GM21786 (cell line): Measurements from ENCODE around the gene RAD51C.
A peak's percentile ranks its signal among the peaks of the same experiment; 100 is the strongest.
"Not testable (repeated sequence)": the region's sequence is repeated elsewhere in the genome, so short reads cannot be mapped to it uniquely, and the experiment has no call there.

ENCODE experiments used
- ATAC-seq: cut with Tn5 transposase; IDR thresholded peaks from one replicate; pipeline ENCODE4 v1.9.1; 2021; ENCODE audit not compliant: unreplicated experiment

The RAD51C gene

DNA sequence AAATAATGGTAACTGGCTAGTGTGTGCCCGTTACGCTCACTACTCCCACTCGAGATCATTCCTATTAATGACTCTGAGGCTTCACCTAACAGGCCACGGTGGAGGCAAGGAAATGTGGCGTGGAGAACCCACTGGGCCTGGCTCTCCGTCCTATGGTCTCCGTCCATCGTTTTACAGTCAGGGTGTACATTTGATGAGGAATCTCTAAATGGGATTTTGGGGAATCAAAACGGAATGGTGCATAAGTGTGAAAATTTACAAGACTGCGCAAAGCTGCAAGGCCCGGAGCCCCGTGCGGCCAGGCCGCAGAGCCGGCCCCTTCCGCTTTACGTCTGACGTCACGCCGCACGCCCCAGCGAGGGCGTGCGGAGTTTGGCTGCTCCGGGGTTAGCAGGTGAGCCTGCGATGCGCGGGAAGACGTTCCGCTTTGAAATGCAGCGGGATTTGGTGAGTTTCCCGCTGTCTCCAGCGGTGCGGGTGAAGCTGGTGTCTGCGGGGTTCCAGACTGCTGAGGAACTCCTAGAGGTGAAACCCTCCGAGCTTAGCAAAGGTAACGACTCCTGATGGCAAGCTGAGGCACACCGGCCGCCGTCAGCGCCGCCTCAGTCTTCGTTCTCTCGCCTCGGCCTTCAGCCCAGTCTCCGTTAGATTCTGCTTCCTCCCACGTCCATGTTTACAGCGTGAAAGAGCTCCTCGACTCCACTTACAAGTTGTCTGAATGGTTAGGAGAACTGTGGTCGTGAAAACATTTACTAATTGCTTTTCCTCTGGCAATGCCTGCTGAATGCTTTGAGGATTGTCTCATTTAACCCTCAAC is at the start of gene RAD51C:
TSS of gene RAD51C (plus strand) at position 364 of the 817 bp plus-strand sequence. CDS start at position 406, 42 bp downstream.
- peak; percentile 96 for ATAC-seq

DNA sequence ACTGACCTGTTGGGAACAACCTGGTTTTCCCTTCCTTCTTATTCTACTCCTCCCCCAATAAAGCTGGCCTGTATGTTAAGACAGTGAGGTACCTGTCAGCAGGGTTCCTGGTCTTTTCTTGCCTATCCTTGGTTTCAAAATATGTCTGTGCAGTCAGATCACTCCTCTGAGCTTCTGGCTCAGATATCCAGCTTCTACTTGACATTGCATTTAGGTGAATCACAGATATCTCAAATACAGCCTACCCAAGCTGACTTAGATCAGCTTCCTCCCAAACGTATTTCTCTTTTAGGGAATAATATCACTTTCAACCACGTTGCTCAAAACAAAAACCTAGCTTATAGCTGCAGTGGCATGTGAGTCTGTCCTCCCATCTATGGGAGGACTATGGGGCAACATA is 49.3 kb upstream of the RAD51C start:
- ATAC-seq: no peak

DNA sequence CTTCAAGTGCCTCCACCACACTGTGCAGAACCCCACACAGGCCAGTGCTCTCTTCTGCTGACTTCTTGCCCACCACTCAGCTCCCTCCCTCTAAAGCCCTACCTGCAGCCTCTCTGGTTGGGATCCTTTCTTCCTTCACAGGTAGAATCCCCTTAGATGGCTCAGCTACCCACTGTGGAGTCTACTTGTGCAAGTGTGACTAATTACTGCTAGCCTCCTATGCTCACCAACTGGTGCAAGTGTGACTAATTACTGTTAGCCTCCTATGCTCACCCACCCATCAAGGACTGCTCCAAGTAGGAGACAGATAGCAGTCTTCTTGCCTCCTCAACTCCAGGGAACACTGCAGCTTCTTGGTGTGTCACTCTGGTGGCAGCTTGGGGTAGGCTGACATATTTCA is 44.2 kb upstream of the RAD51C start:
- ATAC-seq: no peak

DNA sequence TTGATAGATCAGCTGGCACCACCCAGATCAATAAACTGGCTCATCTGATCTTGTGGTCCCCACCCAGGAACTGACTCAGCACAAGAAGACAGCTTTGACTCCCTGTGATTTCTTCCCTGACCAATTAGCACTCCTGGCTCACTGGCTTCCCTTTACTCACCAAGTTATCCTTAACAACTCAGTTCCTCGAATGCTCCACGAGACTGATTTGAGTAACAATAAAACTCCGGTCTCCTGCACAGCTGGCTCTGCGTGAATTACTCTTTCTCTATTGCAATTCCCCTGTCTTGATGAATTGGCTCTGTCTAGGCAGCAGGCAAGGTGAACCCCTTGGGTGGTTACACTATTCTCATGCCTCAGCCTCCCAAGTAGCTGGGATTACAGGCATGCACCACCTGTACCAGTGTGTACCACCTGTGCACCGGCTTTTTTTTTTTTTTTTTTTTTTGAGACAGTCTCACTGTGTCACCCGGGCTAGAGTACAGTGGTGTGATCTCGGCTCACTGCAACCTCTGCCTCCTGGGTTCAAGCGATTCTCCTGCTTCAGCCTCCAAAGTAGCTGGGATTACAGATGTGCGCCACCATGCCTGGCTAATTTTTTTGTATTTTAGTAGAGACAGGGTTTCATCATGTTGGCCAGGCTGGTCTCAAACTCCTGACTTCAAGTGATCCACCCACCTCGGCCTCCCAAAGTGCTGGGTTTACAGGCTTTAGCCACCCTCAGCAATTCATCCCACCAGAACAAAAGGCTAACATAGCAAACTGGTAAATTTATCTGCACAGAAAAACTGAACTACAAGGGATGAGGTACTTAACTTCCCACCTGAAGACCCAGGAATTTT is 34.2 kb upstream of the RAD51C start:
- ATAC-seq: not testable (repeated sequence)

DNA sequence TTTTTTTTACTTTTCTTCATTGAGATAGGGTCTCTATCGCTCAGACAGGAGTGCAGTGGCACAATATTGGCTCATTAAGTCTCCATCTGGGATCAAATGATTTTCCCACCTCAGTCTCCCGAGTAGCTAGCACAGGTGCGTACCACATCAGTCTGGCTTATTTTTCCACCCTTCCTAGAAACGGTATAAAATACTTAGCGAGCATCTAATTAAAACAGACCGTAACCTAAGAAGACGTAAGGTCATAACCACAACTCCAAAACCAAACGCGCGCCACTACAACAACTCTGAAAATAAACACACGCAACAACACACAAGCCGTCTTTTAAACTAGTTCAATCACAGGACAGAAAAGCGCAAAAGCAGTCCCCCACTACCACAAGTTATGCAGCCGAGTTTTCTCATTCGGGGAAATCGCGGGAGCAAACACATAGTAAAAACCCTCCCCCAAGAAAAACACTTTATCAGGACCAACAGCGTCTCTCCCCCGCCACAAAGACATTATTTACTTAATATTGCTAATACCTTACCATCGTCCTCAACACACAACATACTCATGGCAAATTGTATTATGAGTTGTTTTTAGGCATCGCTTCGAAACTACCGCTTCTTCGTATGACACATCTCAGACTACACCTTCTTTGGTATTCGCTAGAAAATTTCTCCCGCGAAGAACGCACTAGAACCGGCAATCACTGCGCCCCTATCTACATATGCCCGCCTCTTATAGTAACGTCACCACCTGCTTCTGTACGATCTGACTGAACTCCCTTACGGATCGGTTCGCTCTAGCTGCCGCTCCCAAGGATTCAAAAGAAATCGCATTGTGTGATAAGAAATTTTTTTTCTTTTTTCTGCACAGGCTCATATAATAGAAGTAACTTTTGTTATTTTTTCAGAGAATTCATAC is 33.3 kb upstream of the RAD51C start:
- ATAC-seq: peak; percentile 58

DNA sequence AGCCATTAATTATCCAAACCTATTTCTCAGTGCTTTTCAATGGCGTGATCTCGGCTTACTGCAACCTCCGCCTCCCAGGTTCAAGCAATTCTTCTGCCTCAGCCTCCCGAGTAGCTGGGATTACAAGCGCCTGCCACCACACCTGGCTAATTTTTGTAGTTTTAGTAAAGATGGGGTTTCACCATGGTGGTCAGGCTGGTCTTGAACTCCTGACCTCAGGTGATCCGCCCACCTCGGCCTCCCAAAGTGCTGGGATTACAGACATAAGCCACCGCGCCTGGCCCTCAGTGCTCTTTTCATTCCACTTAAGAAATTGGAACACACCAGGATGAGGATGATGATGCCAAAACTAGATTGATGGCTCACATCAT is 32.7 kb upstream of the RAD51C start:
- ATAC-seq: not testable (repeated sequence)

DNA sequence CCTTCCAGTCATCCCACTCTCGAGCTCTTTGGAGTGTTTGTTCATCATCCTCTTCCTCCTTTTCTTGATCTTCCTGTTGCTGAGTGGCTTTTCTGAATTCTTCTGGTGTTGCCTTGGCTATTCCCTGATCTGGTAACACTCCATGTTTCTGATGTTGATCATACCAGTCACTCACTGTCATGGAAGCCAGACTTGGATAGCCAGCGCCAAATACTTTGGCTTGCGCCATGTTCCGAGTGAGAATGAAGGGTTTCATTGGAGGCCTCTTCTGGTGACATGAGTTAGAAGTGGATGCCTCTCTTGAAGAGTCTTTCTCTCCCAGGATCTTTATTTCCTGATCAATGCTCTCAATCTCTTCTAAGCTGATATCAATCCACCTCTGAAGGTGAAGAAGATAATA is 31.8 kb upstream of the RAD51C start:
- ATAC-seq: no peak

DNA sequence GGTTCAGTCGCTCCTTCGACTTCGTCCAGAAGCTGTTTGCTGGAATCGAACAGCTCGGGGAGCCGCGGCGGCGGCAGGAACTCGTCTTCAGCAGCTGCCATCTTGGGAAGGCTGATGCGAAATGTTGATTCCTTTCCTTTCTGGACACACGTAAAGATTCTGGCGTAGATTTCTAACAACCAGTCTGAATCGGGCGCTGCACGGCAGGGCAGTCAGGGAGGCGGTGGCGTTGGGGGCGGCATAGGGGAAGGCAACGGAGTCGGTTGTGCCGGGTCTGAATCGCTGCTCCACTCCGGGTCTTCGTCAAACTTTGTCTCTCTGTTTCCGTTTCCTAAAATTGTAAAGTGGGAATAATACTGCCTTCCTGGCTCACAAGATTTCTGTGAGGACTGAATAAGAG is 30.9 kb upstream of the RAD51C start:
- no peak for ATAC-seq

DNA sequence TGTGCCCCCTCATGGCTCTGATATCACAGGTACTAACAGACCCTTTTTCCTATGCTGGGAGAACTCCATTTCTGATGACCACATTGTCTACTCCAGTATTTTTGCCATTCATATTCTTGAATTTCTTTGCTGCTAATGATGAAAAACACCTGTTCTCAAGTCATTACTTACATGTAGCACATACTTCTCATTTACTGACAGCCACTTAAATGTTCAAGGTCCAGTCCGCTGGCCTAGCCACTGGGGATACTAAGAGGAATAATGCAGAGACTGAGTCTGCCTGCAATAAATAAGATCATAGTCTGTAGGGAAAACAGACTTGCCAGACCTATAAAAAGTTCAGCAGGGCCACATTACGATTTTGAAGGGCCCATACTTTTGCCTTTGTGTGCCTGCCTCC is 28.1 kb upstream of the RAD51C start:
- no peak for ATAC-seq

DNA sequence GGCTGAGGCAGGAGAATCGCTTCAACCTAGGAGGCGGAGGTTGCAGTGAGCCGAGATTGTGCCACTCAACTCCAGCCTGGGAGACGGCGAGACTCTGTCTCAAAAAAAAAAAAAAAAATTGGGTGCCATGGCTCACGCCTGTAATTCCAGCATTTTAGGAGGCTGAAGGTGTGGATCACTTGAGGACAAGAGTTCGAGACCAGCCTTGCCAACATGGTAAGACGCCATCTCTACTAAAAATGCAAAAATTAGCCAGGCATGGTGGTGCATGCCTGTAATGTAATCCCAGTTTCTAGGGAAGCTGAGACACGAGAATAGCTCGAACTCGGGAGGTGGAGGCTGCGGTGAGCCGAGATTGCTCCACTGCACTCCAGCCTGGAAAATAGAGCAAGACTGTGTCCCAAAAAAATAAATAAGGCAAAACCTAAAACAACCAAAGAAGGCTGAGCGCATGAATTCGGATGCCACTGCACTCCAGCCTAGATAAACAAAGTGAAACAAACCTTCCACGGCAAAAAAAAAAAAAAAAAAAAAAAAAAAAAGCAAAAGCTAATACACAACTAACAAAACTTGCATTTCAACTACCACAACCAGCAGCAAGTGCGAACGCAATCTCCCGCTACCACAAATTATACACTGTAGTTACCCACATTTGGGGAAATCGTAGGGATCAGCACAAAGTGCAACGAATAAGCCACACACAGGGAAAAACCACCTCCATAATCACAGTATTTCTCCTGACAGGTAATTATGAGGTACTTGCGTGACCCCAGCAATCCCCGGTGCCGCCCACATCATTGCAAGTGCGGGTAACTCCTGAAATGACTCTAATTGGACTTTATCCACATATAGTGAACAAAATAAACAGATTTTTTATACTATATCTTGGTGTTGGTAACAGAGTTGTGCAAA is 26.2 kb upstream of the RAD51C start:
- ATAC-seq: no peak

DNA sequence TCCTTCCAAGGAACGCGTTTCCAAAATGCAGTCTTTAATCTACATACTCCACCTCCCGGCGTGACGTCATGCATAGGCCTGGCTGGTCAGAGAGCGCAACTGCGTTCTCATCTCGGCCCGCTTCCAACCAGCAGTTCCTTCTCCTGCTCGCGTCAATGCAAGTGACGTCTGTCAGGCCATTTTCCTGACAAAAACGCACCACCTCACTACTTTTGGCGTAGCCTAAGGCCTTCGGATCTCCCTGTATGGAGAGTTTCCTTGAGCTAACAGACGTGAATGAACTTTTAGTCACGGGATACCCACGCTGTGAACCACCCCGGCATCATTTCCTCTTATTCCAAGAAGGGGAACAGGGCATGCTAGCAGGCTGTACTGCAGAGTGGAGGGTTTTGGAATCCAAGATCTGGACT is 25.5 kb upstream of the RAD51C start:
- no peak for ATAC-seq

DNA sequence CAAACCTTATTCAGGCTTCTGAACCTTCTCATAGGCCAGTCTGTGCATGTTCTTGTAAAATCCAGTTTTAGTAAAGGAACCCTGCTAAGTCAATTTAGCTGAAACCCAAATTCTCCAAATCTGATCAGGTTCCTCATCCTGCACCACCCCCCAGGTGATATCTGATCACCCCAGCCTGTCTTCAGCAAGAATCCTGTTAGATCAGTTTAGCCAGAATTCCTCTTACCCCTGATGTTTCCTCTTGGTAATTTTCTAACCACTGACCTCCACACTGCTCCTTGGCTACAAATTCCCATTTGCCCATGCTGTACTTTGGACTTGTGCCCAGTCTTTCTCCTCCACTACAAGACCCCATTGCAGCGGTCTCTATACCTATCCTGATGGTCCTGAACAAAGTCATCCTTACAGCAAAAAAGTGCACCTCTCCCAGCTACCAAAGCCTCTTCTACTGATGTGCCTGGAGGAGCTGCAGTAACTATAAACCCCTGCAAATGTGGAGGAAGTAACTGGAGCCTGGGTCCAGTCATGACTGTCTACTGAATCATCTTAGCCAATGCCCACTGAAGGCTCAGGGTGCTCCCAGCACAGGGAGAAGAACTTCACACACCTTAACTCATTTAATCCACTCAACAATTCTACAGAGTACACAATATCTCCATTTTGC is 24.3 kb upstream of the RAD51C start:
- no peak for ATAC-seq

DNA sequence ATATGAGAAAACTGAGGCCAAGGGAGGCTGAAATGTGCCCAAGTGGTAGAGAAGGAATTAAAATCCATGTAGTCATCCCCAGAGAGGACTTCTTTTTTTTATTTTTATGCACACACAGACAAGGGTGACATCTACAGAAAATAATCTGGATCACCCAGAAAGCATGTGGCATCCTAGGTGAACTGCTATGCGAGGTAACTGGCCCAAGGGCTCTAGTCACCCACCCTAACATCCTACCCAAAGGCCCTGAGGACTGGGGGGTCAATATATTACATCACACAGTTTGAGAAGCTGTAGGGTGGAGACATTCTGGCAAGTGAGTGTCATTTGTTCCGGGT is 23.8 kb upstream of the RAD51C start:
- no peak for ATAC-seq

DNA sequence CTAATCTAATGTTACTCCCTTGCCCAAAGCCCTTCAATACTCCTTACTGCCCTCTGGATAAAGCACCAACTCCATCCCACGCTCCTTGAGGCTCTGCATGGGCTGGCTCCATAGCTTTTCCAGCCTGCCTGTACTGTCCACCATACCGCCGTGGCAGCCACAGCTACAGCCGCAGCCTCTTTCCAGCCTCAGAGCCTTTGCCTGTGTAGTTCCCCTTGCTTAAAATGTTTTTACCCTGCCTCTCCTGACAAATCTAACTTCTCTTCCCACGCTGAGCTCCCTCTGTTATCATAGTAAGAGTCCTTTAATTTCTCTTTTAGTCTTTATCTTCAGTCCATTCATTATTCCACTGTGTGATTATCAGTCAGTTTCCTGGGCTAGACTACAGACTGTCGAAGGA is 22.5 kb upstream of the RAD51C start:
- ATAC-seq: no peak

DNA sequence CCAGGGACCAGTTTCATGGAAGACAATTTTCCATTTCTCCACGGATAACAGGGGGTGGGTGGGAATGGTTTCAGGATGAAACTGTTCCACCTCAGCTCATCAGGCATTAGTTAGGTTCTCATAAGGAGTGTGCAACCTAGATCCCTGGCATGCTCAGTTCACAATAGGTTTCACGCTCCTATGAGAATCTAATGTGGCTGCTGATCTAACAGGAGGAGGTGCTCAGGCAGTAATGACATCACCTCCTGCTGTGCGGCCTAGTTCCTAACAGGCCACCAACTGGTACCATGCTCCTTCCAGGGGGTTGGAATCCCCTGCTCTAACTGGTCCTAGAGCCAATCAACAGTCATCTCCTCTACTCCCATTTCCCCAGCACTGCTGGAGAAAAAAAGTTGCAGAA is 20.4 kb upstream of the RAD51C start:
- no peak for ATAC-seq

DNA sequence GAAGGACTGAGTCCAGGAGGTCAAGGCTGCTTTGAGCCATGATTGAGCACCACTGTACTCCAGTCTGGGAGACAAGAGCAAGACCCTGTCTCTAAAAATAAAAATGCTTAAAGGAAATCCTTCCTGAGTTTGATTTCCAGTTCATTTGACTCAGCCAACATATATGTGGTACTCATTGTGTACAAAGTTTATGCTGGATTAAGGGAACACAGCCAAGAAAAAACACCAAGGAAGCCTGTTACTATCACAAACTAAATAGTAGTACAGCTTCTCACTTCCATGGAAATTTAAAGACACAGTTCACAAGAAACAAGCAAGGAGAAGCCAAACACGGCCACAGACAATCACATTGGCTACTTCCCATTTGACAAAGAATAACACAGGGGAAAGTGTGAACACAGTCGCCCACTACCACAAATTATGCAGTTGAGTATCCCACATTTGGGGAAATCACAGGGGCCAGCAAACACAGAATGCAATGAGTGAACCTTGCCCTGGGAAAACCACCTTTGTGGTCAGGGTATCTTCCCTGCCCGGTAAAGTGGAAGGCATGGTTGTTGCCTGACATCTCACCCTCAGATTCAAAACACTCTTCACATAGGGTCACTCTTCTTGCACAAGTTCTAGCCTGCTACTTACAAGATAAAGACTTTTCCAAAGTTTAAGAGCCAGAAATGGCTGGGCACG is 15.1 kb upstream of the RAD51C start:
- no peak for ATAC-seq

DNA sequence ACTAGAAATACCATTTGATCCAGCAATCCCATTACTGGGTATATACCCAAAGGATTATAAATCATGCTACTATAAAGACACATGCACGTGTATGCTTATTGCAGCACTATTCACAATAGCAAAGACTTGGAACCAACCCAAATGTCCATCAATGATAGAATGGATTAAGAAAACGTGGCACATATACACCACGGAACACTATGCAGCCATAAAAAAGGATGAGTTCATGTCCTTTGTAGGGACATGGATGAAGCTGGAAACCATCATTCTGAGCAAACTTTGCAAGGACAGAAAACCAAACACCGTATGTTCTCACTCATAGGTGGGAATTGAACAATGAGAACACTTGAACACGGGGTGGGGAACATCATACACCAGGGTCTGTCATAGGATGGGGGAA is 14.1 kb upstream of the RAD51C start:
- not testable (repeated sequence) for ATAC-seq

DNA sequence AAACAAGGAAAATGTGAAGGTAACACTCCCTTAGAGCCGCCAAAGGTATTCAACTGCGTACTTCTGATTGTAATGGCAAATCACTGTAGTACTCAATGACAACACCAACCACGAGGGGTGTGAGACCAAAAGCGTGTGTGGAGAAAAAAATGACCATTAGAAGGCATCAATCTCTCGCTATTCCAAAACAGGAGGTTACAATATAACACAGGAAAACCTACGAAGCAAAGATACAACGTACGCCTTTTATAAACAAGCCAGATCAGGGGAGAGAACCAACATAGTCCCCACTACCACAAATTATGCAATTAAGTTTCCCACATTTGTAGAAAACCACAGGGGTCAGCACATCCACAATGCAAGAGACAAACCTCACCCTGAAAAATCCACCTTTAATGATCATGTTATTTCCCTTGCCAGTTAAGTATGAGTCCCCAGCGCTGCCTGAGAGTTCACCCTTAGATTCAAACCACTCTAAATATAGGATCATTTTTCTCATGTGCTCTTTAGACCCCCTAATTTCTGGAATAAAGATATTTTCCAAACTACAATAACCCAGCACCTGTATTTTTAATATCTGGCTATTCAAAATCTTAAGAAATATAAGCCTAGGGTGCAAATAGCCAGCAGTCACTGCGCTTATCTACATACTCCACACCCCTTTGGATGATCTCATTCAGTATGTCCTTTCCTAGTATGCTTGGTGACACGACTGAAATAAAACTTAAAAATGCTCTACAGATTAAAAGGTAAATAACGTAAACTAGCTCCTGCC is 13.0 kb upstream of the RAD51C start:
- ATAC-seq: no peak

DNA sequence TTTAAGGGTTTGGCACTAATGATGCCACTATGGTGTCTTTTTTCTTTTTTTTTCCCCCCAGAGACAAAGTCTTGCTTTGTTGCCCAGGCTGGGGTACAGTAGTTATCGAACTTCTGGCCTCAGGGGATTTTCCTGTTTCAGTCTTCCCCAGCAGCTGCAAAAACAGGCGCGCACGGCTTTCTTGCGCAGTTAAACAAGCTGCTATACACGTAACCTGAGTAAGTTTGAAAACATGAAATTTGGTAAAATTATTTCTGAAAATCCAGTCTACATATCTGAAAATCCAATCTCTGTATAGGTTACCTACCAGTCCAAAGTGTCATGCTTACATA is 12.4 kb upstream of the RAD51C start:
- no peak for ATAC-seq
